MM.1S (cell line): ENCODE data around the gene ZFHX3.

Experiments
- DNase-seq: peaks from one replicate; pipeline ENCODE4 v3.0.0-alpha.2; 2015
- H2AFZ ChIP-seq: fragments of 300-600 bp; sonication (generic); 2 replicates; pipeline ENCODE4 v1.6.0; 2016; ENCODE audit warnings: antibody characterized with exemption, low read length
- H3F3A ChIP-seq: fragments of 300-600 bp; sonication (generic); 2 replicates; pipeline ENCODE4 v1.6.1; 2016; ENCODE audit warnings: mild to moderate bottlenecking, antibody characterized with exemption, low read length, moderate library complexity, mixed read lengths; ENCODE audit not compliant: insufficient read depth
- H3K27ac ChIP-seq: fragments of 300-600 bp; sonication (generic); 2 replicates; pipeline ENCODE4 v1.5.1; 2016; ENCODE audit warnings: mild to moderate bottlenecking, low read length
- H3K27me3 ChIP-seq: fragments of 300-600 bp; sonication (generic); replicated peaks from 2 replicates; pipeline ENCODE4 v1.6.0; 2016; ENCODE audit warnings: low read length; ENCODE audit not compliant: insufficient read depth
- H3K36me3 ChIP-seq: fragments of 300-600 bp; sonication (generic); replicated peaks from 2 replicates; pipeline ENCODE4 v1.6.1; 2016; ENCODE audit warnings: mild to moderate bottlenecking, low read length, mixed read lengths; ENCODE audit not compliant: insufficient read depth
- H3K4me1 ChIP-seq: fragments of 300-600 bp; sonication (generic); 2 replicates; pipeline ENCODE4 v1.6.1; 2016; ENCODE audit warnings: low read length, mixed read lengths
- H3K4me2 ChIP-seq: fragments of 300-600 bp; sonication (generic); 2 replicates; pipeline ENCODE4 v1.6.0; 2016; ENCODE audit warnings: low read depth, low read length
- H3K4me3 ChIP-seq: fragments of 300-600 bp; sonication (generic); 2 replicates; pipeline ENCODE4 v1.5.1; 2016; ENCODE audit warnings: low read length, mixed read lengths
- H3K79me2 ChIP-seq: fragments of 300-600 bp; sonication (generic); 2 replicates; pipeline ENCODE4 v1.6.1; 2016; ENCODE audit warnings: mixed run types, low read length, mixed read lengths
- H3K9ac ChIP-seq: fragments of 300-600 bp; sonication (generic); 2 replicates; pipeline ENCODE4 v1.6.1; 2016; ENCODE audit warnings: low read length, mixed read lengths
- H3K9me2 ChIP-seq: fragments of 300-600 bp; sonication (generic); replicated peaks from 2 replicates; pipeline ENCODE4 v1.6.1; 2016; ENCODE audit warnings: mild to moderate bottlenecking, low read length, mixed read lengths; ENCODE audit not compliant: insufficient read depth
- H3K9me3 ChIP-seq: fragments of 300-600 bp; sonication (generic); replicated peaks from 2 replicates; pipeline ENCODE4 v1.6.1; 2016; ENCODE audit warnings: mild to moderate bottlenecking, low read length, mixed read lengths; ENCODE audit not compliant: insufficient read depth
- H4K20me1 ChIP-seq: fragments of 300-600 bp; sonication (generic); 2 replicates; pipeline ENCODE4 v1.6.1; 2016; ENCODE audit warnings: mild to moderate bottlenecking, low read length, moderate library complexity, mixed read lengths; ENCODE audit not compliant: insufficient read depth
- CTCF ChIP-seq: fragments of 300-600 bp; sonication (generic); IDR thresholded peaks from 2 replicates; pipeline ENCODE4 v1.5.1; 2016; ENCODE audit warnings: antibody characterized with exemption, low read length, mixed read lengths
- EZH2 ChIP-seq: fragments of 300-600 bp; sonication (generic); optimal IDR thresholded peaks from 2 replicates; pipeline ENCODE3; 2017; ENCODE audit warnings: low read depth, mild to moderate bottlenecking, antibody characterized with exemption, low read length, mixed read lengths
- EZH2phosphoT487 ChIP-seq: fragments of 300-600 bp; sonication (generic); IDR thresholded peaks from 2 replicates; pipeline ENCODE4 v1.6.1; 2018; ENCODE audit warnings: antibody characterized with exemption, low read length

Gene ZFHX3

GRCh38 chr16:73020409-73020884, 27.5 kb downstream of the ZFHX3 start:
- TF ChIP-seq EZH2 (no peak), EZH2phosphoT487 (no peak), CTCF (no peak)
- no peaks in the 10 kb centered on the region for H3F3A ChIP-seq
- H4K20me1 ChIP-seq = no peaks in the 10 kb centered on the region
- no peak overlapping the region for H3K4me3 ChIP-seq
- no peak overlapping the region for H3K4me2 ChIP-seq
- H3K79me2 ChIP-seq = no peaks in the 10 kb centered on the region
- H3K9me2 ChIP-seq = no peaks in the 10 kb centered on the region
- no peaks in the 10 kb centered on the region for H3K27me3 ChIP-seq
- no peaks in the 10 kb centered on the region for H3K36me3 ChIP-seq
- no peaks in the 10 kb centered on the region for H3K9me3 ChIP-seq
- no peak overlapping the region for H3K9ac ChIP-seq
- no peak for DNase-seq
- H3K27ac ChIP-seq = no peak overlapping the region
- H3K4me1 ChIP-seq = no peaks in the 10 kb centered on the region
- H2AFZ ChIP-seq = no peak overlapping the region

GRCh38 chr16:73019457-73020362, 28.2 kb downstream of the ZFHX3 start:
- Histone ChIP-seq H3K9ac (no peak overlapping the region), H3K79me2 (no peaks in the 10 kb centered on the region), H3K36me3 (no peaks in the 10 kb centered on the region), H3K4me2 (no peak overlapping the region), H3K4me1 (no peaks in the 10 kb centered on the region), H2AFZ (no peak overlapping the region), H3K27ac (no peak overlapping the region), H4K20me1 (no peaks in the 10 kb centered on the region), H3K4me3 (no peak overlapping the region), H3F3A (no peaks in the 10 kb centered on the region), H3K27me3 (no peaks in the 10 kb centered on the region), H3K9me3 (no peaks in the 10 kb centered on the region), H3K9me2 (no peaks in the 10 kb centered on the region)
- DNase-seq = no peak
- TF ChIP-seq CTCF (no peak), EZH2 (no peak), EZH2phosphoT487 (no peak)

GRCh38 chr16:73018821-73019456, 29.0 kb downstream of the ZFHX3 start:
- Histone ChIP-seq H3K9me2 (no peaks in the 10 kb centered on the region), H3K27ac (no peak overlapping the region), H3K79me2 (no peaks in the 10 kb centered on the region)

More at GRCh38 chr16:73018821-73019456, 29.0 kb downstream of the ZFHX3 start:
- H3K9ac ChIP-seq = no peak overlapping the region
- TF ChIP-seq EZH2 (no peak), CTCF (no peak)
- no peaks in the 10 kb centered on the region for H3K4me1 ChIP-seq
- DNase-seq = no peak
- H3K36me3 ChIP-seq = no peaks in the 10 kb centered on the region
- no peaks in the 10 kb centered on the region for H4K20me1 ChIP-seq
- H3K4me2 ChIP-seq = no peak overlapping the region
- no peaks in the 10 kb centered on the region for H3K27me3 ChIP-seq
- H3K9me3 ChIP-seq = no peaks in the 10 kb centered on the region
- no peak overlapping the region for H2AFZ ChIP-seq
- no peaks in the 10 kb centered on the region for H3F3A ChIP-seq
- H3K4me3 ChIP-seq = no peak overlapping the region
